Panc1 (cell line): ENCODE results near the gene TM4SF4. TPM values are rescaled to one million over a fixed set of nuclear protein-coding genes. Genes with fewer than 3 reads are reported as not detected.

Source experiments
- ATAC-seq: fragments of 200-7000 bp; cut with Tn5 transposase; 2 replicates; pipeline ENCODE4 v1.9.1; 2020; ENCODE audit warnings: mild to moderate bottlenecking, moderate library complexity
- BruUV-seq: library from RNA; stranded (reverse); fragments of 400-500 nt; replicated peaks from 2 replicates; lab custom pipeline; 2021; lab: Mats Ljungman, UMichigan
- CTCF ChIA-PET: fragments of 300-600 bp; sonication (Branson Sonifier 250); formaldehyde crosslinking; loops from one replicate; lab custom pipeline; 2022; ENCODE audit warnings: antibody characterized with exemption; lab: Charles Lee
- POLR2A ChIA-PET: fragments of 300-600 bp; sonication (Branson Sonifier 250); formaldehyde crosslinking; loops from one replicate; lab custom pipeline; 2022; ENCODE audit warnings: antibody characterized with exemption; lab: Charles Lee
- DNase-seq: peaks from one replicate; pipeline ENCODE4 v3.0.0-alpha.2; 2010; ENCODE audit warnings: low read depth, low spot score
- H3K27ac ChIP-seq: 2 replicates; pipeline ENCODE4 v1.5.1; 2011; ENCODE audit warnings: mild to moderate bottlenecking, low read length, inconsistent platforms
- H3K27me3 ChIP-seq: fragments of 200-500 bp; sonication (Bioruptor generic); 2 replicates; pipeline ENCODE4 v1.6.0; 2014; ENCODE audit warnings: low read length, inconsistent platforms; ENCODE audit not compliant: control insufficient read depth, insufficient read depth
- H3K36me3 ChIP-seq: fragments of 200-500 bp; sonication (Bioruptor generic); 2 replicates; pipeline ENCODE4 v1.5.1; 2014; ENCODE audit warnings: inconsistent platforms, mild to moderate bottlenecking, low read length, moderate library complexity; ENCODE audit not compliant: control insufficient read depth, insufficient read depth
- H3K4me1 ChIP-seq: 2 replicates; pipeline ENCODE4 v1.5.1; 2011; ENCODE audit warnings: inconsistent platforms, mild to moderate bottlenecking, low read length, moderate library complexity; ENCODE audit not compliant: control insufficient read depth, insufficient read depth
- H3K4me3 ChIP-seq, 2 experiments: 2 replicates each; pipeline ENCODE4 v1.5.1; 2011 to 2012; ENCODE audit warnings: low read depth in 2 of 2, low read length in 2 of 2, mild to moderate bottlenecking in 2 of 2, inconsistent platforms in 1 of 2, moderate library complexity in 1 of 2
- H3K9me3 ChIP-seq: fragments of 200-500 bp; sonication (Bioruptor generic); 2 replicates; pipeline ENCODE4 v1.5.1; 2014; ENCODE audit warnings: low read depth, mild to moderate bottlenecking, inconsistent platforms, low read length, moderate library complexity; ENCODE audit not compliant: control insufficient read depth, insufficient read depth
- POLR2AphosphoS5 ChIP-seq: IDR thresholded peaks from 2 replicates; pipeline ENCODE4 v1.6.1; 2012; ENCODE audit warnings: mild to moderate bottlenecking, low read depth, low read length, moderate library complexity
- SIN3A ChIP-seq: IDR thresholded peaks from 2 replicates; pipeline ENCODE4 v1.6.1; 2012; ENCODE audit warnings: low read depth, mild to moderate bottlenecking, low read length, moderate library complexity, borderline replicate concordance; ENCODE audit not compliant: insufficient read depth
- TCF7L2 ChIP-seq: IDR thresholded peaks from 2 replicates; pipeline ENCODE4 v1.6.1; 2011; ENCODE audit warnings: mild to moderate bottlenecking, low read depth, low read length, inconsistent platforms
- in situ Hi-C: cut with HindIII; loops from 2 replicates; pipeline ENCODE4 v1.10.0; 2016; ENCODE audit warnings: low sequenced_read_pairs, low pct_unique_long_range_greater_than_20kb
- intact Hi-C: fragments of 100-400 bp; cut with micrococcal nuclease; formaldehyde crosslinking; loops from one replicate; pipeline ENCODE4 v1.10.0; 2022; ENCODE audit not compliant: unreplicated experiment
- total RNA-seq: library from RNA; stranded (reverse); gene quantifications from one replicate; pipeline ENCODE4 v1.2.1, GENCODE V29; 2021; ENCODE audit not compliant: unreplicated experiment
- TF ChIP-seq, protein P1 (sequence below), 2 experiments: IDR thresholded peaks; 2 replicates each; pipeline ENCODE4 v1.6.1; 2011 to 2012; ENCODE audit warnings: low read depth in 2 of 2, control low read depth in 1 of 2, low read length in 1 of 2, mild to moderate bottlenecking in 1 of 2, moderate library complexity in 1 of 2; ENCODE audit not compliant: insufficient read depth in 1 of 2
- TF ChIP-seq, protein P2 (sequence below): fragments of 450-650 bp; IDR thresholded peaks from 2 replicates; pipeline ENCODE4 v1.5.1; 2017; ENCODE audit warnings: mild to moderate bottlenecking

Gene TM4SF4
- total RNA-seq, 1 experiment from 2014 or later = 0.46 TPM

DNA sequence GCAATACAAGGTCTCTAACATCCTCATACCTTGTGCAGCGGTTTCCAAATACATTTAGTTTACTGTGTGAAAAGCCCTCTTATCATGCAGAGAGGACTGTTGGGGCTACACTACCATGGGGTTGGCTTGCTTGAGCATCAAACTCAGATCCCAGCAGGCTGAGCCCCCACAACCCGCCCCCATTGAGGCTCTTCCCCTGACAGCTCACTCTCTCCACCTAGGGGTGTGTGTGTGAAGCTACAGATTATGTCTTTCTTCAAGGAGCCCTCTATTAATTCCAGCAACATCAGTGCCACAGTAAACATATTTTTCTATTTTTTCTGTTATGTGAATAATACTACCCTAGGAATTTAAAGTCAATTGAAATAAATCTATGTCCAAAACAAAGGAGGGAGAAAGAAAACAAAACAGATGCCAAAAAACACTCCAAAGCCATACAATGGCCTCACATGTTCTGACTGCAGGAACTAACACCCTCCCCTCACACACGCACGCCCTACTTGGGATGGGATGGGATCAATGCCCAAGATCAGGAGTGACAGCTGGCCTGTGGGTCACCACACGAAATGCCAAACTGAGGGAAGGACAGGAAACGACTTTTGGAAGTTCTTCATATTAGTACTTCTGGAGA, 14.7 kb downstream of the TM4SF4 start:
- POLR2A ChIA-PET = interaction anchor here (1.3 kb wide), 1 partner anchor 111 kb away, joined by 4 read pairs; the partner anchor contains the start of gene TM4SF1

DNA sequence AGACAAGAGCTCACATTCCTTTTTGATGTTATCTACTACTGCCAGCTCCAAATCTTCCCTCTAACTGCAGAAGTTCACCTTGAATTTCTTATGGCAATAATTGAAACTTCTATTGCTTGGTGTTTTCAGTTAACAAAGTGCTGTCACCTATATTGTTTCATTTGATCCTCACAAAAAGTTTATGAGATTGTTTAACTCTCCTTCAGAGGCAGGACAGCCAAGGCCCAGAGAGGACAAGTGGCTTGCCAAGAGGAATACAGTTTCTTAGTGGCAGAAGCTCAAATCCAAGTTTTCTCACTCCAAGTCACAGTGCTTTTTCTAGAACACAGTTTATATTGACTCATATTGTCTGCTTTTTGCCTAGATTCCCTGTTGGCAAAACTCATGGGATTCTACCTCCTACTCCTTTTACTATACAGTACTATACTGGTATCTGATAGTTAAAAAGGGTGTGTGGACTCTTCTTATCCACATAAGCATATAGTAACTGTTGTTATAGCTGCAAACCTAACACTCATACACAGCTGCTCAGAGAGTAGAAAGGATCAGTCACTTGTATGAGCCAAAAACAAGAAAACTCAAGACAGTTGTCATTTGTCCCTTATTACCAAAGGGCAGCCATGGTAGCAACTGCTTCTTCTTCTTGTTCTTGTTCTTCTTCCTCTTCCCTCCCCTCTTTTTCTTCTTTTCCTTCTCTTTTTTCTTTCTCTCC, 15.9 kb downstream of the TM4SF4 start:
- no peak overlapping the region for H3K4me3 ChIP-seq
- BruUV-seq = no TSS peak
- H3K27ac ChIP-seq = peak overlapping the region; percentile 84
- H3K27me3 ChIP-seq = no peaks in the 10 kb centered on the region
- H3K9me3 ChIP-seq = peaks cover 7% of the 10 kb centered on the region; the same call in 1 of the 2 replicates
- ChIA-PET POLR2A (interaction anchor here (0.5 to 1.3 kb wide), 2 partner anchors 112 to 155 kb away, joined by 3 to 4 read pairs; partner anchors contain the start of gene TM4SF1), CTCF (interaction anchor here (0.5 to 0.7 kb wide), 3 partner anchors 106 to 244 kb away, joined by 3 to 5 read pairs (median 4); no protein-coding TSS in a partner anchor)
- intact Hi-C loops = no loop called here
- no peak for TF ChIP-seq SIN3A
- TF ChIP-seq, protein P1, sequence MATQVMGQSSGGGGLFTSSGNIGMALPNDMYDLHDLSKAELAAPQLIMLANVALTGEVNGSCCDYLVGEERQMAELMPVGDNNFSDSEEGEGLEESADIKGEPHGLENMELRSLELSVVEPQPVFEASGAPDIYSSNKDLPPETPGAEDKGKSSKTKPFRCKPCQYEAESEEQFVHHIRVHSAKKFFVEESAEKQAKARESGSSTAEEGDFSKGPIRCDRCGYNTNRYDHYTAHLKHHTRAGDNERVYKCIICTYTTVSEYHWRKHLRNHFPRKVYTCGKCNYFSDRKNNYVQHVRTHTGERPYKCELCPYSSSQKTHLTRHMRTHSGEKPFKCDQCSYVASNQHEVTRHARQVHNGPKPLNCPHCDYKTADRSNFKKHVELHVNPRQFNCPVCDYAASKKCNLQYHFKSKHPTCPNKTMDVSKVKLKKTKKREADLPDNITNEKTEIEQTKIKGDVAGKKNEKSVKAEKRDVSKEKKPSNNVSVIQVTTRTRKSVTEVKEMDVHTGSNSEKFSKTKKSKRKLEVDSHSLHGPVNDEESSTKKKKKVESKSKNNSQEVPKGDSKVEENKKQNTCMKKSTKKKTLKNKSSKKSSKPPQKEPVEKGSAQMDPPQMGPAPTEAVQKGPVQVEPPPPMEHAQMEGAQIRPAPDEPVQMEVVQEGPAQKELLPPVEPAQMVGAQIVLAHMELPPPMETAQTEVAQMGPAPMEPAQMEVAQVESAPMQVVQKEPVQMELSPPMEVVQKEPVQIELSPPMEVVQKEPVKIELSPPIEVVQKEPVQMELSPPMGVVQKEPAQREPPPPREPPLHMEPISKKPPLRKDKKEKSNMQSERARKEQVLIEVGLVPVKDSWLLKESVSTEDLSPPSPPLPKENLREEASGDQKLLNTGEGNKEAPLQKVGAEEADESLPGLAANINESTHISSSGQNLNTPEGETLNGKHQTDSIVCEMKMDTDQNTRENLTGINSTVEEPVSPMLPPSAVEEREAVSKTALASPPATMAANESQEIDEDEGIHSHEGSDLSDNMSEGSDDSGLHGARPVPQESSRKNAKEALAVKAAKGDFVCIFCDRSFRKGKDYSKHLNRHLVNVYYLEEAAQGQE (IDR thresholded peaks at IDR 0.05; ENCODE audit: insufficient read depth in 1 of 2, low read depth in 2 of 2, low read length in 1 of 2) = no peak
- TF ChIP-seq, protein P2, sequence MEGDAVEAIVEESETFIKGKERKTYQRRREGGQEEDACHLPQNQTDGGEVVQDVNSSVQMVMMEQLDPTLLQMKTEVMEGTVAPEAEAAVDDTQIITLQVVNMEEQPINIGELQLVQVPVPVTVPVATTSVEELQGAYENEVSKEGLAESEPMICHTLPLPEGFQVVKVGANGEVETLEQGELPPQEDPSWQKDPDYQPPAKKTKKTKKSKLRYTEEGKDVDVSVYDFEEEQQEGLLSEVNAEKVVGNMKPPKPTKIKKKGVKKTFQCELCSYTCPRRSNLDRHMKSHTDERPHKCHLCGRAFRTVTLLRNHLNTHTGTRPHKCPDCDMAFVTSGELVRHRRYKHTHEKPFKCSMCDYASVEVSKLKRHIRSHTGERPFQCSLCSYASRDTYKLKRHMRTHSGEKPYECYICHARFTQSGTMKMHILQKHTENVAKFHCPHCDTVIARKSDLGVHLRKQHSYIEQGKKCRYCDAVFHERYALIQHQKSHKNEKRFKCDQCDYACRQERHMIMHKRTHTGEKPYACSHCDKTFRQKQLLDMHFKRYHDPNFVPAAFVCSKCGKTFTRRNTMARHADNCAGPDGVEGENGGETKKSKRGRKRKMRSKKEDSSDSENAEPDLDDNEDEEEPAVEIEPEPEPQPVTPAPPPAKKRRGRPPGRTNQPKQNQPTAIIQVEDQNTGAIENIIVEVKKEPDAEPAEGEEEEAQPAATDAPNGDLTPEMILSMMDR = no peak
- TF ChIP-seq TCF7L2 = no peak
- no peak for TF ChIP-seq POLR2AphosphoS5
- in situ Hi-C loops = no loop called here
- DNase-seq (no peak), ATAC-seq (no peak)
- peaks cover 15% of the 10 kb centered on the region; the same call in 1 of the 2 replicates for H3K4me1 ChIP-seq
- H3K36me3 ChIP-seq = no peaks in the 10 kb centered on the region

More for the DNA sequence above, 14.7 kb downstream of the TM4SF4 start:
- no peak overlapping the region for H3K4me3 ChIP-seq
- intact Hi-C loops (loop anchor here (2.0 to 10.0 kb wide), 2 partner anchors 368 to 534 kb away; no protein-coding TSS in a partner anchor), in situ Hi-C loops (no loop called here)
- H3K27ac ChIP-seq = peak overlapping the region; percentile 84
- no peak for DNase-seq
- H3K9me3 ChIP-seq = peaks cover 7% of the 10 kb centered on the region; the same call in 1 of the 2 replicates
- BruUV-seq = no TSS peak
- CTCF ChIA-PET = interaction anchor here (0.6 to 1.3 kb wide), 4 partner anchors 75 to 534 kb away, joined by 3 to 4 read pairs (median 4); no protein-coding TSS in a partner anchor
- H3K4me1 ChIP-seq = peaks cover 15% of the 10 kb centered on the region; the same call in 1 of the 2 replicates
- peak; percentile 72 for ATAC-seq
- TF ChIP-seq, protein P1 (IDR thresholded peaks at IDR 0.05; ENCODE audit: insufficient read depth in 1 of 2, low read depth in 2 of 2, low read length in 1 of 2) = no peak
- TF ChIP-seq SIN3A (no peak), POLR2AphosphoS5 (no peak), TCF7L2 (no peak)
- TF ChIP-seq, protein P2 = peak; percentile 89
- H3K27me3 ChIP-seq = no peaks in the 10 kb centered on the region
- no peaks in the 10 kb centered on the region for H3K36me3 ChIP-seq
